GM12878 (cell line): ENCODE data around the gene LCP1. TPM values are rescaled to one million over a fixed set of nuclear protein-coding genes. Genes with fewer than 3 reads are reported as not detected.
A peak's percentile ranks its signal among the peaks of the same experiment; 100 is the strongest.

ENCODE experiments used
- ATAC-seq: fragments of 200-7000 bp; cut with Tn5 transposase; 3 replicates; pipeline ENCODE4 v1.9.1; 2020; ENCODE audit warnings: mild to moderate bottlenecking, moderate library complexity
- BruUV-seq: library from RNA; stranded (reverse); fragments of 400-500 nt; replicated peaks from 2 replicates; lab custom pipeline; 2021; lab: Mats Ljungman, UMichigan
- CTCF ChIA-PET: fragments of 300-600 bp; sonication (Branson Sonifier 250); formaldehyde crosslinking; extraction: SDS; loops from one replicate; lab custom pipeline; 2021; ENCODE audit warnings: inconsistent platforms; lab: Yijun Ruan, JAX
- POLR2A ChIA-PET: fragments of 350-600 bp; formaldehyde crosslinking; extraction: SDS; loops from one replicate; lab custom pipeline; 2021; ENCODE audit warnings: inconsistent platforms; lab: Charles Lee
- RAD21 ChIA-PET: fragments of 300-600 bp; sonication (Branson Sonifier 250); formaldehyde crosslinking; loops from one replicate; lab custom pipeline; 2023; ENCODE audit warnings: antibody characterized with exemption; ENCODE audit not compliant: unreplicated experiment; lab: Charles Lee
- SMC1A ChIA-PET: fragments of 300-600 bp; sonication (Branson Sonifier 250); formaldehyde crosslinking; loops from one replicate; lab custom pipeline; 2023; ENCODE audit not compliant: unreplicated experiment, uncharacterized antibody; lab: Charles Lee
- DNase-seq: peaks from one replicate; pipeline ENCODE4 v3.0.0-alpha.2; 2011; ENCODE audit warnings: low read depth, low spot score
- FAIRE-seq: peaks from 3 replicates; lab custom pipeline; 2011; peaks lifted over from hg19 to GRCh38; lab: Jason Lieb, UNC
- H2AFZ ChIP-seq: 2 replicates; pipeline ENCODE4 v1.6.0; 2011; ENCODE audit warnings: low read depth, low read length, control low read depth; ENCODE audit not compliant: control insufficient read depth
- H3K27ac ChIP-seq: 2 replicates; pipeline ENCODE4 v1.5.1; 2011; ENCODE audit warnings: control low read depth; ENCODE audit not compliant: control insufficient read depth, insufficient read depth
- H3K27me3 ChIP-seq, 2 experiments: replicated peaks in 1 of 2; 2 replicates each; pipeline versions ENCODE4 v1.6.0 to v1.6.1; 2011; ENCODE audit warnings: low read length in 1 of 2; ENCODE audit not compliant: control insufficient read depth in 2 of 2, insufficient read depth in 2 of 2
- H3K36me3 ChIP-seq, 2 experiments: 2 replicates each; pipeline ENCODE4 v1.5.1; 2011; ENCODE audit warnings: low read length in 1 of 2; ENCODE audit not compliant: control insufficient read depth in 2 of 2, insufficient read depth in 2 of 2
- H3K4me1 ChIP-seq: 2 replicates; pipeline ENCODE4 v1.6.1; 2011; ENCODE audit warnings: mild to moderate bottlenecking, low read length, moderate library complexity, mixed read lengths; ENCODE audit not compliant: control insufficient read depth, insufficient read depth
- H3K4me2 ChIP-seq: 2 replicates; pipeline ENCODE4 v1.6.0; 2011; ENCODE audit warnings: control low read depth; ENCODE audit not compliant: control insufficient read depth, insufficient read depth
- H3K4me3 ChIP-seq: fragments of 200-600 bp; sonication (generic); 2 replicates; pipeline ENCODE4 v1.5.1; 2016
- H3K79me2 ChIP-seq: 2 replicates; pipeline ENCODE4 v1.6.0; 2011; ENCODE audit warnings: low read length; ENCODE audit not compliant: control insufficient read depth, insufficient read depth
- H3K9ac ChIP-seq: 2 replicates; pipeline ENCODE4 v1.8.0; 2011; ENCODE audit warnings: low read length, control low read depth, mixed read lengths; ENCODE audit not compliant: control insufficient read depth, insufficient read depth
- H3K9me3 ChIP-seq: replicated peaks from 3 replicates; pipeline ENCODE4 v1.5.1; 2011; ENCODE audit warnings: mild to moderate bottlenecking, low read length; ENCODE audit not compliant: control insufficient read depth, insufficient read depth
- H4K20me1 ChIP-seq: 2 replicates; pipeline ENCODE4 v1.6.0; 2011; ENCODE audit not compliant: control insufficient read depth, insufficient read depth
- IKZF1 ChIP-seq: fragments of 450-650 bp; conservative IDR thresholded peaks from 2 replicates; pipeline ENCODE4 v1.6.1; 2017; ENCODE audit warnings: antibody characterized with exemption, mild to moderate bottlenecking
- LARP7 ChIP-seq: fragments of 450-650 bp; IDR thresholded peaks from 2 replicates; pipeline ENCODE4 v1.6.1; 2017; ENCODE audit warnings: mild to moderate bottlenecking
- RBBP5 ChIP-seq: fragments of 200-600 bp; sonication (generic); conservative IDR thresholded peaks from 2 replicates; pipeline ENCODE4 v1.6.1; 2016
- SMAD1 ChIP-seq: fragments of 450-650 bp; IDR thresholded peaks from 2 replicates; pipeline ENCODE4 v1.6.1; 2018; ENCODE audit warnings: mild to moderate bottlenecking, low read depth; ENCODE audit not compliant: partially characterized antibody
- SPI1 ChIP-seq: IDR thresholded peaks from 2 replicates; pipeline ENCODE4 v1.6.1; 2011; ENCODE audit warnings: low read depth, mild to moderate bottlenecking, low read length, moderate library complexity, borderline replicate concordance; ENCODE audit not compliant: insufficient read depth
- YY1 ChIP-seq: IDR thresholded peaks from 2 replicates; pipeline ENCODE4 v1.6.1; 2011; ENCODE audit warnings: low read depth, mild to moderate bottlenecking, low read length
- ZNF384 ChIP-seq: IDR thresholded peaks from 2 replicates; pipeline ENCODE4 v1.6.1; 2012; ENCODE audit warnings: low read depth, mild to moderate bottlenecking, low read length, improper control_type of control experiment, borderline replicate concordance
- WGBS: methylation state at CpG from one replicate; pipeline ENCODE4 v1.1.6; 2016; ENCODE audit warnings: low lambda C conversion rate; ENCODE audit not compliant: insufficient replicate concordance, insufficient coverage; ENCODE audit errors: missing lambda C conversion rate; 5-methylcytosine and 5-hydroxymethylcytosine counted together
- in situ Hi-C: fragments of 300-500 bp; cut with MboI; formaldehyde crosslinking; loops from 9 replicates; pipeline ENCODE4 v1.14.3; 2018; ENCODE audit warnings: mixed read lengths
- intact Hi-C: fragments of 100-400 bp; cut with micrococcal nuclease; formaldehyde crosslinking; loops from one replicate; pipeline ENCODE4 v1.14.2; 2022; ENCODE audit not compliant: unreplicated experiment
- polyA plus RNA-seq, 11 experiments: library from polyadenylated mRNA; depleted of rRNA in 4 of 11; unstranded in 6 of 11; stranded (reverse) in 5 of 11; fragments of >200 nt; fragmentation: Nextera tagmentation in 4 of 11; fragmentation: Illumina TruSeq in 1 of 11; extraction: Ambion mirVana in 4 of 11; extraction: Trizol in 1 of 11; gene quantifications; 1 replicate in 1 of 11; 2 replicates in 10 of 11; pipeline versions ENCODE4 v1.2.1 to v1.2.3, GENCODE V29; 2011 to 2016; ENCODE audit warnings: inconsistent platforms in 2 of 11, missing spikeins in 2 of 11, low read depth in 1 of 11
- total RNA-seq, 4 experiments: library from RNA; depleted of rRNA in 3 of 4; stranded (reverse); fragments of >200 nt in 3 of 4; fragmentation: Illumina TruSeq in 1 of 4; extraction: Trizol in 1 of 4; gene quantifications; 2 replicates each; pipeline versions ENCODE4 v1.2.1 to v1.2.3, GENCODE V29; 2013 to 2021
- TF ChIP-seq, protein P1 (sequence below): fragments of 450-650 bp; IDR thresholded peaks from 2 replicates; pipeline ENCODE4 v1.6.1; 2017; ENCODE audit warnings: mild to moderate bottlenecking, low read depth, inconsistent platforms; ENCODE audit not compliant: poor library complexity, severe bottlenecking
- TF ChIP-seq, protein P2 (sequence below): fragments of 150-350 bp; IDR thresholded peaks from 2 replicates; pipeline ENCODE4 v1.6.1; 2016; ENCODE audit warnings: low read depth, low read length
- TF ChIP-seq, protein P3 (sequence below): fragments of 450-650 bp; IDR thresholded peaks from 2 replicates; pipeline ENCODE4 v1.6.1; 2017; ENCODE audit warnings: low read depth, mild to moderate bottlenecking, moderate library complexity
- TF ChIP-seq, protein P4 (sequence below): fragments of 450-650 bp; IDR thresholded peaks from 2 replicates; pipeline ENCODE4 v1.6.1; 2017; ENCODE audit warnings: mild to moderate bottlenecking, moderate library complexity

The LCP1 gene
- total and polyA plus RNA-seq, 10 of the 15 experiments (the other 5 are each of a cell fraction or from before 2014, with no cell fraction given) = 775 to 2,201 (median 1,556) TPM

DNA sequence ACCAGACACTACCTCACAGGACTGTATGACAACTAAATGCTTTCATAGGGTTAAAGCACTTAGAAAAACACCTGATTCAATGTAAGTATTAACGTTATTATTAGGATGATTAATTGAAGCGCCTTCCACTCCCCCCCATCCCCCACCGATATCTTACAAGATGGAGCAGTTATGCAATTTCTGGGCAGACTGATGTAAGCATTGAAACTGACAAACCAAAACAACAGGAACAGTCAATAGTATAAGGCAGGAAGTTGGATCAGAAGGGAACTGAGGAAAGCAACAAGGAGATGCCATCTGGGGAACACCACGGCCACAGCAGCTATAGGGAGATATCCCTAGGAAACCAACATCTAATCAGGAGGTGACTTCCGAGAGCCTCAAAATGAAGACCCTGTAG lies 3.8 kb downstream of the LCP1 start:
- Histone ChIP-seq H3K9me3 (no peaks in the 10 kb centered on the region), H3K9ac (peak overlapping the region; percentile 94), H4K20me1 (no peaks in the 10 kb centered on the region; the same call in 1 of the 2 replicates), H3K4me2 (peak overlapping the region; percentile 99), H3K36me3 (peaks cover 0 to 5% of the 10 kb centered on the region in 2 experiments; a peak in 1 of 4 replicates), H3K79me2 (peaks cover 96% of the 10 kb centered on the region), H3K27ac (peak overlapping the region; percentile 99), H3K27me3 (no peaks in the 10 kb centered on the region), H3K4me1 (peaks cover 3% of the 10 kb centered on the region; the same call in 1 of the 2 replicates), H2AFZ (no peak overlapping the region), H3K4me3 (peak overlapping the region; percentile 72)
- in situ Hi-C loops = loop anchor here (10.0 kb wide), 2 partner anchors 377 to 473 kb away; partner anchors contain the start of genes CBY2 and LRCH1
- no peak for ATAC-seq
- FAIRE-seq = no peak
- BruUV-seq = no TSS peak
- DNase-seq = no peak
- ChIA-PET POLR2A (interaction anchor here (1.0 to 8.2 kb wide), 2 partner anchors 12 to 416 kb away, joined by 3 to 95 read pairs; no protein-coding TSS in a partner anchor), CTCF (interaction anchor here (1.0 to 17.1 kb wide), 3 partner anchors 10 to 27 kb away, joined by 3 to 172 read pairs (median 4); no protein-coding TSS in a partner anchor), SMC1A (interaction anchor here (1.1 to 14.6 kb wide), 5 partner anchors 10 to 476 kb away, joined by 3 to 295 read pairs (median 3); partner anchors contain the start of gene CBY2), RAD21 (interaction anchor here (1.7 to 10.9 kb wide), 2 partner anchors 10 to 18 kb away, joined by 7 to 184 read pairs; no protein-coding TSS in a partner anchor)
- intact Hi-C loops = loop anchor here (10.0 kb wide), 1 partner anchor 397 kb away; no protein-coding TSS in a partner anchor
- 2% methylated on average over 5 of the region's 5 CpGs for WGBS
- TF ChIP-seq SPI1 = peak; percentile 12; the same call in 1 of the 2 replicates
- no peak for TF ChIP-seq RBBP5
- TF ChIP-seq LARP7 = peak; percentile 31; the same call in 1 of the 2 replicates
- TF ChIP-seq YY1 = 0 out of 2 replicates have a peak, but pooled peaks have one; percentile 14
- TF ChIP-seq ZNF384 = no peak
- TF ChIP-seq SMAD1 = no peak
- 0 out of 2 replicates have a peak, but pooled peaks have one; percentile 35 for TF ChIP-seq IKZF1
- TF ChIP-seq, protein P1, sequence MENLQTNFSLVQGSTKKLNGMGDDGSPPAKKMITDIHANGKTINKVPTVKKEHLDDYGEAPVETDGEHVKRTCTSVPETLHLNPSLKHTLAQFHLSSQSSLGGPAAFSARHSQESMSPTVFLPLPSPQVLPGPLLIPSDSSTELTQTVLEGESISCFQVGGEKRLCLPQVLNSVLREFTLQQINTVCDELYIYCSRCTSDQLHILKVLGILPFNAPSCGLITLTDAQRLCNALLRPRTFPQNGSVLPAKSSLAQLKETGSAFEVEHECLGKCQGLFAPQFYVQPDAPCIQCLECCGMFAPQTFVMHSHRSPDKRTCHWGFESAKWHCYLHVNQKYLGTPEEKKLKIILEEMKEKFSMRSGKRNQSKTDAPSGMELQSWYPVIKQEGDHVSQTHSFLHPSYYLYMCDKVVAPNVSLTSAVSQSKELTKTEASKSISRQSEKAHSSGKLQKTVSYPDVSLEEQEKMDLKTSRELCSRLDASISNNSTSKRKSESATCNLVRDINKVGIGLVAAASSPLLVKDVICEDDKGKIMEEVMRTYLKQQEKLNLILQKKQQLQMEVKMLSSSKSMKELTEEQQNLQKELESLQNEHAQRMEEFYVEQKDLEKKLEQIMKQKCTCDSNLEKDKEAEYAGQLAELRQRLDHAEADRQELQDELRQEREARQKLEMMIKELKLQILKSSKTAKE = no peak
- TF ChIP-seq, protein P2, sequence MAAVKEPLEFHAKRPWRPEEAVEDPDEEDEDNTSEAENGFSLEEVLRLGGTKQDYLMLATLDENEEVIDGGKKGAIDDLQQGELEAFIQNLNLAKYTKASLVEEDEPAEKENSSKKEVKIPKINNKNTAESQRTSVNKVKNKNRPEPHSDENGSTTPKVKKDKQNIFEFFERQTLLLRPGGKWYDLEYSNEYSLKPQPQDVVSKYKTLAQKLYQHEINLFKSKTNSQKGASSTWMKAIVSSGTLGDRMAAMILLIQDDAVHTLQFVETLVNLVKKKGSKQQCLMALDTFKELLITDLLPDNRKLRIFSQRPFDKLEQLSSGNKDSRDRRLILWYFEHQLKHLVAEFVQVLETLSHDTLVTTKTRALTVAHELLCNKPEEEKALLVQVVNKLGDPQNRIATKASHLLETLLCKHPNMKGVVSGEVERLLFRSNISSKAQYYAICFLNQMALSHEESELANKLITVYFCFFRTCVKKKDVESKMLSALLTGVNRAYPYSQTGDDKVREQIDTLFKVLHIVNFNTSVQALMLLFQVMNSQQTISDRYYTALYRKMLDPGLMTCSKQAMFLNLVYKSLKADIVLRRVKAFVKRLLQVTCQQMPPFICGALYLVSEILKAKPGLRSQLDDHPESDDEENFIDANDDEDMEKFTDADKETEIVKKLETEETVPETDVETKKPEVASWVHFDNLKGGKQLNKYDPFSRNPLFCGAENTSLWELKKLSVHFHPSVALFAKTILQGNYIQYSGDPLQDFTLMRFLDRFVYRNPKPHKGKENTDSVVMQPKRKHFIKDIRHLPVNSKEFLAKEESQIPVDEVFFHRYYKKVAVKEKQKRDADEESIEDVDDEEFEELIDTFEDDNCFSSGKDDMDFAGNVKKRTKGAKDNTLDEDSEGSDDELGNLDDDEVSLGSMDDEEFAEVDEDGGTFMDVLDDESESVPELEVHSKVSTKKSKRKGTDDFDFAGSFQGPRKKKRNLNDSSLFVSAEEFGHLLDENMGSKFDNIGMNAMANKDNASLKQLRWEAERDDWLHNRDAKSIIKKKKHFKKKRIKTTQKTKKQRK = no peak
- TF ChIP-seq, protein P3, sequence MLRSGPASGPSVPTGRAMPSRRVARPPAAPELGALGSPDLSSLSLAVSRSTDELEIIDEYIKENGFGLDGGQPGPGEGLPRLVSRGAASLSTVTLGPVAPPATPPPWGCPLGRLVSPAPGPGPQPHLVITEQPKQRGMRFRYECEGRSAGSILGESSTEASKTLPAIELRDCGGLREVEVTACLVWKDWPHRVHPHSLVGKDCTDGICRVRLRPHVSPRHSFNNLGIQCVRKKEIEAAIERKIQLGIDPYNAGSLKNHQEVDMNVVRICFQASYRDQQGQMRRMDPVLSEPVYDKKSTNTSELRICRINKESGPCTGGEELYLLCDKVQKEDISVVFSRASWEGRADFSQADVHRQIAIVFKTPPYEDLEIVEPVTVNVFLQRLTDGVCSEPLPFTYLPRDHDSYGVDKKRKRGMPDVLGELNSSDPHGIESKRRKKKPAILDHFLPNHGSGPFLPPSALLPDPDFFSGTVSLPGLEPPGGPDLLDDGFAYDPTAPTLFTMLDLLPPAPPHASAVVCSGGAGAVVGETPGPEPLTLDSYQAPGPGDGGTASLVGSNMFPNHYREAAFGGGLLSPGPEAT = 0 out of 2 replicates have a peak, but pooled peaks have one; percentile 13
- TF ChIP-seq, protein P4, sequence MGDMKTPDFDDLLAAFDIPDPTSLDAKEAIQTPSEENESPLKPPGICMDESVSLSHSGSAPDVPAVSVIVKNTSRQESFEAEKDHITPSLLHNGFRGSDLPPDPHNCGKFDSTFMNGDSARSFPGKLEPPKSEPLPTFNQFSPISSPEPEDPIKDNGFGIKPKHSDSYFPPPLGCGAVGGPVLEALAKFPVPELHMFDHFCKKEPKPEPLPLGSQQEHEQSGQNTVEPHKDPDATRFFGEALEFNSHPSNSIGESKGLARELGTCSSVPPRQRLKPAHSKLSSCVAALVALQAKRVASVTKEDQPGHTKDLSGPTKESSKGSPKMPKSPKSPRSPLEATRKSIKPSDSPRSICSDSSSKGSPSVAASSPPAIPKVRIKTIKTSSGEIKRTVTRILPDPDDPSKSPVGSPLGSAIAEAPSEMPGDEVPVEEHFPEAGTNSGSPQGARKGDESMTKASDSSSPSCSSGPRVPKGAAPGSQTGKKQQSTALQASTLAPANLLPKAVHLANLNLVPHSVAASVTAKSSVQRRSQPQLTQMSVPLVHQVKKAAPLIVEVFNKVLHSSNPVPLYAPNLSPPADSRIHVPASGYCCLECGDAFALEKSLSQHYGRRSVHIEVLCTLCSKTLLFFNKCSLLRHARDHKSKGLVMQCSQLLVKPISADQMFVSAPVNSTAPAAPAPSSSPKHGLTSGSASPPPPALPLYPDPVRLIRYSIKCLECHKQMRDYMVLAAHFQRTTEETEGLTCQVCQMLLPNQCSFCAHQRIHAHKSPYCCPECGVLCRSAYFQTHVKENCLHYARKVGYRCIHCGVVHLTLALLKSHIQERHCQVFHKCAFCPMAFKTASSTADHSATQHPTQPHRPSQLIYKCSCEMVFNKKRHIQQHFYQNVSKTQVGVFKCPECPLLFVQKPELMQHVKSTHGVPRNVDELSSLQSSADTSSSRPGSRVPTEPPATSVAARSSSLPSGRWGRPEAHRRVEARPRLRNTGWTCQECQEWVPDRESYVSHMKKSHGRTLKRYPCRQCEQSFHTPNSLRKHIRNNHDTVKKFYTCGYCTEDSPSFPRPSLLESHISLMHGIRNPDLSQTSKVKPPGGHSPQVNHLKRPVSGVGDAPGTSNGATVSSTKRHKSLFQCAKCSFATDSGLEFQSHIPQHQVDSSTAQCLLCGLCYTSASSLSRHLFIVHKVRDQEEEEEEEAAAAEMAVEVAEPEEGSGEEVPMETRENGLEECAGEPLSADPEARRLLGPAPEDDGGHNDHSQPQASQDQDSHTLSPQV = no peak
